Measurements from ENCODE around the gene GCN1.

GRCh38 chr12:120216742-120217605 lies 22.5 kb upstream of the GCN1 start:
- TF ChIP-seq POLR2A (IDR thresholded peaks at IDR 0.05) (no peak), CTCF (IDR thresholded peaks at IDR 0.05 in 8 of 11, conservative IDR thresholded peaks at IDR 0.05 in 3 of 11) (no peak)

Measured in spleen (tissue), 7 donors.